ENCODE data around the gene ATF2.
"Not testable (repeated sequence)": the region's sequence is repeated elsewhere in the genome, so short reads cannot be mapped to it uniquely, and the experiment has no call there.

Gene ATF2

GRCh38 chr2:175097297-175097696, 70.7 kb downstream of the ATF2 start:
- no peak for DNase-seq (ENCODE audit: low read depth in 2 of 2)

GRCh38 chr2:175084117-175084516, 83.9 kb downstream of the ATF2 start:
- not testable (repeated sequence) for DNase-seq (ENCODE audit: low read depth in 2 of 2)

- no peak for DNase-seq (ENCODE audit: low read depth in 2 of 2)
These were observed 87.5 kb downstream of the ATF2 start for GRCh38 chr2:175080479-175080878.

- DNase-seq (ENCODE audit: low read depth in 2 of 2), result no peak
These were observed 91.7 kb downstream of the ATF2 start for GRCh38 chr2:175076272-175076671.

- no peak for DNase-seq (ENCODE audit: low read depth in 2 of 2)
These were observed 93.5 kb downstream of the ATF2 start for GRCh38 chr2:175074478-175074877.

GRCh38 chr2:175068534-175068933, 99.5 kb downstream of the ATF2 start:
- no peak for DNase-seq (ENCODE audit: low read depth in 2 of 2)

- DNase-seq (ENCODE audit: low read depth in 2 of 2), result no peak
These were observed 101.6 kb downstream of the ATF2 start for GRCh38 chr2:175066411-175066810.

GRCh38 chr2:175064797-175065196, 103.2 kb downstream of the ATF2 start:
- no peak for DNase-seq (ENCODE audit: low read depth in 2 of 2)

- DNase-seq (ENCODE audit: low read depth in 2 of 2), result no peak
These were observed 104.3 kb downstream of the ATF2 start for GRCh38 chr2:175063741-175064140.

- DNase-seq (ENCODE audit: low read depth in 2 of 2), result no peak
These were observed 105.0 kb downstream of the ATF2 start for GRCh38 chr2:175062787-175063585.

- DNase-seq (ENCODE audit: low read depth in 2 of 2), result no peak
These were observed 110.8 kb downstream of the ATF2 start for GRCh38 chr2:175057078-175057685.

- no peak for DNase-seq (ENCODE audit: low read depth in 2 of 2)
These were observed 112.0 kb downstream of the ATF2 start for GRCh38 chr2:175055993-175056392.

GRCh38 chr2:175054340-175054739, 113.7 kb downstream of the ATF2 start:
- no peak for DNase-seq (ENCODE audit: low read depth in 2 of 2)

GRCh38 chr2:175049661-175050060, 118.3 kb downstream of the ATF2 start:
- DNase-seq (ENCODE audit: low read depth in 2 of 2), result peak; percentile 3 to 4

GRCh38 chr2:175048275-175048674, 119.7 kb downstream of the ATF2 start:
- DNase-seq (ENCODE audit: low read depth in 2 of 2), result no peak

- no peak for DNase-seq (ENCODE audit: low read depth in 2 of 2)
These were observed 128.5 kb downstream of the ATF2 start for GRCh38 chr2:175039490-175039889.

- DNase-seq (ENCODE audit: low read depth in 2 of 2), result no peak
These were observed 129.0 kb downstream of the ATF2 start for GRCh38 chr2:175039031-175039430.

- no peak for DNase-seq (ENCODE audit: low read depth in 2 of 2)
These were observed 130.1 kb downstream of the ATF2 start for GRCh38 chr2:175037941-175038340.

GRCh38 chr2:175036582-175037018, 131.4 kb downstream of the ATF2 start:
- peak in 1 of 2 experiments; percentile 3 for DNase-seq (ENCODE audit: low read depth in 2 of 2)

- no peak for DNase-seq (ENCODE audit: low read depth in 2 of 2)
These were observed 132.2 kb downstream of the ATF2 start for GRCh38 chr2:175035806-175036205.

- no peak for DNase-seq (ENCODE audit: low read depth in 2 of 2)
These were observed 133.3 kb downstream of the ATF2 start for GRCh38 chr2:175034716-175035115.

GRCh38 chr2:175030380-175031271, 137.4 kb downstream of the ATF2 start:
- DNase-seq (ENCODE audit: low read depth in 2 of 2), result peak in 1 of 2 experiments; percentile 14

Measured in fibroblast of skin of left quadriceps (primary cell).